IPS DF 4.7 (cell line): ENCODE data around the gene ODAD4.
"Not testable (repeated sequence)": the region's sequence is repeated elsewhere in the genome, so short reads cannot be mapped to it uniquely, and the experiment has no call there.

Experiments
- DNase-seq: peaks from one replicate; pipeline ENCODE4 v3.0.0-alpha.2; 2013; ENCODE audit warnings: low spot score; ENCODE audit errors: extremely low read depth

ODAD4 gene

DNA sequence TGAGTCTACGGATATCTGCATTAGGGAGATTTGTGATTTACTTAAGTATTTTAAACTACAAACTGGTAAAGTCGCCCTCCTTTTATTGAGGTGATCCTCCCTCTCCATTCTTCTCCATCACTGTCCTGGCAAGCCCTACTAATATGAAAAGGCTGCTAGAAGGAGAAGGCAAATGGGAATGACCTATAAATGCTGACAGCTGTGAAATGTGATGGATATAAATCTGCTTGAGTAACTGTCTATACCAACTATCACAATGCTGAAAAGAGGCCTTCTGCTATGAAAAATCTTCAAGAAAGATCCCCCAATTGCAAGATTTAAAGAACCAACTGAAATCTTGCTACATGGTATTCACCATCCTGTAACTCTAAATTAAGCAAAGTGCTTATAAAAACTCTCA is 71.3 kb downstream of the ODAD4 start:
- DNase-seq = no peak

DNA sequence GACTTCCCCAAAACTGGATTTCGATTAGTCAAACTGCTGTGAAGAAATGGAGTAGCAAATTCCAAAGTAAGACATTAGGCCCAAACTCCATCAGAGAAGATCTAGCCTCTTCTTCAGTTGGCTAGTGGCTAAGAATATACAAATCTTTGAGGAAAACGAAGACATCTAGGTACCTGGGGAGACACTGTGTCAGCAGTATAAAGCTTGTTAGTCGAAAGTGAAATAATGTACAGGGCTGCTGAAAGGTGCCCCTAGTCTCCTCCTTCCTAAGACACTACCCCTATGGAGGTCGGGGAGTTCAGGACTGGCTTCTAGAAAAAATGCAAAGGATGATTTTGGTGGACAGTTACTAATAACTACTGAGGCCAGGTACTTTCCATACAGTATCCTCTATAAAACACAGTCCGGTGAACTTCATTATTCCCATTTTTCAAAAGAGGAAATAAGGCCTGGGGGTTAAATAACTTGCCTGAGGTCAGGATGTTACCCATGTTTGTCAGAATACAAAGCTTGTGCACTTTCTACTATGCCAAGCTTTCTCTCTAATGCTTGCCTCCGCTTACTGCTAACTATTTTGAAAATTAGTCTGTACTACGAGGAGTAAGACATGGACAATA is 71.9 kb downstream of the ODAD4 start:
- DNase-seq = no peak

DNA sequence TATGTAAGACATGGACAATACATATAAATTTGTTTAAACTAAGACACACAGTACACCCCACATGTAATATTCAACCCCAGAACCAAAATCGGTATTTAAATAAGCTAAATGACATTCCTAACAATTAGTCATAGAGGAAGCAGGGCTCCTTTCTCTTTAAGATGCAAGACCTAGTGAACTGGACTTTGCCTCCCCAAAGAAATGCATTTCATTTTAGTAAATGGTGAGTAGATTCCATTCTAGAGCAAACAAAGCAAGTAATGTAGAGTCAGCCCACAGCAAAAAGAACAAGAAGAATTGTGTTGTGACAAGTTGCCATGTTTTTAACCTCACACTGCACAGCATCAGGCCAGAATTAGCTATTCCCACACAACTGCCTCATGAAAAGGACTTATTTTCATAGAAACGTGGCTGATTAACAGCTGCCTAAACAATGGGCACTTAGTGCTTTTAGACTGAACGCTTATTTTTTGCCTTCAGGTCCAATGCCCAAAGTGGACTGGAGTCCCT is 72.4 kb downstream of the ODAD4 start:
- DNase-seq = no peak

DNA sequence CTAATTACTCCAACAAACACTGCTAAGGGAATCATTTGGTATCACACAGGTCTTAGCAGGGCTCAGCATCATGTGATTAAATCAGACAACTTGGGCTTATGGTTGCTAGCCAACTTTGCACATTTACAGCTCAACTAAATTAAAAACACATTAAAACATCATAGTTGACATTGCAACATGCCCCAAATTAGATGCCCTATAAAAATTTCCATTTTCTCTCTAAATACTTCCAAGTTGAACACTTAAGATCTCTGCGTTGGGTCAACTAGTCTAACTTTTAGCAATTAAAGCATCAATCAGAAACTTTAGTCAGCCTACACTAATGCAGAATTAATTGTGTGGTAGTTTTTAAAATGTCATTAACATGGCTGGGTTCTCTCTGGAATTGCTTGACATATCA is 74.7 kb downstream of the ODAD4 start:
- no peak for DNase-seq

DNA sequence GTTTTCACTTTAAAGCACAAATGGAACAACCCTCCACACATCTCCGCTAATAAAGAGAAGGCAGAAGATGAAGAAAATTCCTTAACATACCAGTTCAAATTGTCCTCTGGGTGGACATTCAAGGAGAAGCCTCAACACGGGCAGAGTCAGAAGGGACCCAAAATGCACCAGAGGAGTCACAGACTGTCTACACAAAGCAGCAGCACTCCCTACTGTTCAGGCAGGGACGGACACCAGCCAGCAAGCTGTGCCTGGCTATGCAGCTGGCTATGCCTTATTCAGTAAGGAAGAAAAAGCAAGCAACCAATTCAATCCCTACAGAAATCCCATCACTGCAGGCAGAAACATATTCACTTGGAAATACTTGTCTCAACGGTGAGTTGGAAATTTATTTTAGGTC is 78.8 kb downstream of the ODAD4 start:
- no peak for DNase-seq

DNA sequence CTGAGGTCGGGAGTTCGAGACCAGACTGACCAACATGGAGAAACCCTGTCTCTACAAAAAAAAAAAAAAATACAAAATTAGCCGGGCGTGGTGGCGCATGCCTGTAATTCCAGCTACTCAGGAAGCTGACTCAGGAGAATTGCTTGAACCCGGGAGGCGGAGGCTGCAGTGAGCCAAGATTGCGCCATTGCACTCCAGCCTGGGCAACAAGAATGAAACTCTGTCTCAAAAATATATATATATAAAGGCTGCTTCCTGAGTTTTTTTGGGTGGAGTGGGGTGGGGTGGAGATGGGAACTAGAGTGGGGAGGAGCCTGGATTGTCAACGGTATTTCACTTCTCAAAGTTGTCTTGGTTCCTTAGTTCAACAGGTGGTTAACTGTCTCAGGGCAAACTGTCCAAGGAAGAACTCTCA is 79.9 kb downstream of the ODAD4 start:
- not testable (repeated sequence) for DNase-seq

DNA sequence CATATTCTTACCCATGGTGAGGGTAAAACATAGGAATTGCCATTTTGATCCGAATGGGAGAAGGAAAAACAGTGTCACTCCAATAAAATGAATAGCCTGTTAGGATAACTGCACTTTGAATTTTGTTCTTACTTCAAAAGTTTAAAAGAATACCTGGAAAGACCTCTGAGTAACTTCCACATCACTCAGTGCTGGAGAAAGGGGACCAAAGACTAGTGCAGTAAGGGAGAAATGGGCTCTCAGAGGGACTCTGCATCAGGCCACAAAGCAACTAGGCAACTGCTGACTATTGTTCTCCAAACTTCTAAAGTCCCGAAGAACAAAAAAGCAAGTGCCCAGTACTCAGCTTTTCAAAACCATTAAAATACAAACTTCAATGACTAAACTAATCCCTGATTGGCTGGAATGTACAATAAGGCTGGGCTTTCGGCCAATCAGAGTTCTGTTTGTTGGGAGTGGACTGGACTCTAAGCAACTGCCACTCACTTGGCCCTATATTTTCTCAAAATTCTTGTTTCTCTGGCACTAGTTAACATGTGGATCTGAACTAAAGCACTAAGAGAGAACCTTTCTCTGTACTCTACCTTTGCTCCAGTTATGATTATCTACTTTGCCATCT is 80.6 kb downstream of the ODAD4 start:
- no peak for DNase-seq

DNA sequence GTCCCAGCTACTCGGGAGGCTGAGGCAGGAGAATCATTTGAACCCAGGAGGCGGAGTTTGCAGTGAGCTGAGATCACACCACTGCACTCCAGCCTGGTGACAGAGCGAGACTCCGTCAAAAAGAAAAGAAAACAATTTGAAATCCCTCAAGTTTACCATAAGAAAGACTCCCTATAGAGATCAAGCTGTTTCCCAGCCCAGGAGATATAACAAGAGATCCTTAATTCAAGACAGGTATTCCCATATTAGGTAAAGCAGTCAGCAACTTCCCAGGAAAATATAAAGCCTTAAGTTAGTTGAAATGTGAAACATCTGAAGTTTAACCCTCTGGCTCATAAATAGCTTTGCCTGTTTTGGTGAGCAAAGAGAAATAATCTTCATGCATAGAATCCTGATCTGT is 81.9 kb downstream of the ODAD4 start:
- DNase-seq = not testable (repeated sequence)

DNA sequence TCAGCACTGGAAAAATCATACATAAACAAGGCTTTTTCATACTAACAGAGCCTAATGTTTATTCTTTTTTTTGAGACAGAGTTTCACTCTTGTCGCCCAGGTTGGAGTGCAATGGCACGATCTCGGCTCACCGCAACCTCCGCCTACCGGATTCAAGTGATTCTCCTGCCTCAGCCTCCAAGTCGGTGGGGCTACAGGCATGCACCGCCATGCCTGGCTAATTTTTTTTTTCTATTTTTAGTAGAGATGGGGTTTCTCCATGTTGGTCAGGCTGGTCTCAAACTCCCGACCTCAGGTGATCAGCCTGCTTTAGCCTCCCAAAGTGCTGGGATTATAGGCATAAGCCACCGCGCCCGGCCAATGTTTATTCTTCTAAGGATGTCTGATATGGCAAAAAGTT is 83.3 kb downstream of the ODAD4 start:
- DNase-seq = not testable (repeated sequence)
